ENCODE data around the gene CHD2. TPM values are rescaled to one million over a fixed set of nuclear protein-coding genes. Genes with fewer than 3 reads are reported as not detected.

The CHD2 gene
- total and polyA plus RNA-seq, 4 donors: 38.0 to 144 (median 81.5) TPM

GRCh38 chr15:92989470-92989869 lies 89.3 kb downstream of the CHD2 start:
- DNase-seq: no peak
- H3K4me3 ChIP-seq (ENCODE audit: low read length in 2 of 2): no peak overlapping the region
- H3K27me3 ChIP-seq (ENCODE audit: control insufficient read depth in 1 of 2, insufficient read depth in 2 of 2, low read length in 1 of 2): no peaks in the 10 kb centered on the region
- no peak overlapping the region for H3K27ac ChIP-seq (ENCODE audit: low read depth in 1 of 2, low read length in 2 of 2)
- intact Hi-C loops (cut with DNase I): no loop called here
- 78 to 82% methylated on average over 2 of the region's 2 CpGs for WGBS, 2 donors
- no peak for ATAC-seq (ENCODE audit: low FRiP score)
- peaks cover 0 to 11% of the 10 kb centered on the region in 2 donors for H3K36me3 ChIP-seq (ENCODE audit: control insufficient read depth in 1 of 2, insufficient read depth in 2 of 2, low read length in 1 of 2)
- H3K4me1 ChIP-seq (ENCODE audit: control insufficient read depth in 1 of 2, insufficient read depth in 2 of 2, low read length in 2 of 2): peaks cover 0 to 1% of the 10 kb centered on the region in 2 donors
- no peaks in the 10 kb centered on the region for H3K9me3 ChIP-seq (ENCODE audit: control insufficient read depth, low read length)

DNA sequence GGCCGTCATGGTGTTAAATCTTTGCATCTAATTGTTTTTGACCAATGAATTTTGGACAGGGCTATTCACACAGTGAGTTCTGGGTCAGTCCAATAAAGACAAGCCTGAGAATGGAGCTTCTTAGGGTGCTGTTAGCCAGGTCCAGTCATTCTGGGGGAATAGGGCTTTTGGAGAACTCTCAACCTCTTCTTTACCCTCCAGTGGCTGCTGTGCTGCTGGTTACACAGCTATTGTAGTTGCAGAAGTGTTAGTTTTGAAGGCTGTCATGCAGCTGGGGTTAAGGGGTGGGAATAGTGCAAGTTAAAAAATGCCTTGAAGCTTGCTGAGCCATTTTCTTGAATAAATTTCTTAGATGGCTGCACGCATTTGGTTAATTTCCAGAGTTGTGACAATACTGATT lies 89.9 kb downstream of the CHD2 start:
- Histone ChIP-seq H3K4me1 (ENCODE audit: control insufficient read depth in 1 of 2, insufficient read depth in 2 of 2, low read length in 2 of 2) (peaks cover 0 to 1% of the 10 kb centered on the region in 2 donors), H3K9me3 (ENCODE audit: control insufficient read depth, low read length) (no peaks in the 10 kb centered on the region), H3K4me3 (ENCODE audit: low read length in 2 of 2) (no peak overlapping the region), H3K36me3 (ENCODE audit: control insufficient read depth in 1 of 2, insufficient read depth in 2 of 2, low read length in 1 of 2) (peaks cover 0 to 11% of the 10 kb centered on the region in 2 donors), H3K27me3 (ENCODE audit: control insufficient read depth in 1 of 2, insufficient read depth in 2 of 2, low read length in 1 of 2) (no peaks in the 10 kb centered on the region), H3K27ac (ENCODE audit: low read depth in 1 of 2, low read length in 2 of 2) (no peak overlapping the region)
- DNase-seq: no peak
- intact Hi-C loops (cut with DNase I): no loop called here
- no peak for ATAC-seq (ENCODE audit: low FRiP score)
- 86 to 87% methylated on average over 2 of the region's 2 CpGs for WGBS, 2 donors

- peaks cover 0 to 12% of the 10 kb centered on the region in 2 donors for H3K36me3 ChIP-seq (ENCODE audit: control insufficient read depth in 1 of 2, insufficient read depth in 2 of 2, low read length in 1 of 2)
Observed at GRCh38 chr15:92992720-92993119, 92.6 kb downstream of the CHD2 start.

GRCh38 chr15:92997821-92998220 lies 97.7 kb downstream of the CHD2 start:
- Histone ChIP-seq H3K27ac (ENCODE audit: low read depth in 1 of 2, low read length in 2 of 2) (no peak overlapping the region), H3K36me3 (ENCODE audit: control insufficient read depth in 1 of 2, insufficient read depth in 2 of 2, low read length in 1 of 2) (peaks cover 9 to 10% of the 10 kb centered on the region in 2 donors), H3K27me3 (ENCODE audit: control insufficient read depth in 1 of 2, insufficient read depth in 2 of 2, low read length in 1 of 2) (no peaks in the 10 kb centered on the region), H3K4me3 (ENCODE audit: low read length in 2 of 2) (no peak overlapping the region), H3K9me3 (ENCODE audit: control insufficient read depth, low read length) (no peaks in the 10 kb centered on the region), H3K4me1 (ENCODE audit: control insufficient read depth in 1 of 2, insufficient read depth in 2 of 2, low read length in 2 of 2) (no peaks in the 10 kb centered on the region)
- no peak for DNase-seq
- no peak for ATAC-seq (ENCODE audit: low FRiP score)
- intact Hi-C loops (cut with DNase I): no loop called here
- 94 to 96% methylated on average over 6 of the region's 6 CpGs for WGBS, 2 donors

More at GRCh38 chr15:92992720-92993119, 92.6 kb downstream of the CHD2 start:
- intact Hi-C loops (cut with DNase I): no loop called here
- no peaks in the 10 kb centered on the region for H3K9me3 ChIP-seq (ENCODE audit: control insufficient read depth, low read length)
- peaks cover 0 to 1% of the 10 kb centered on the region in 2 donors for H3K4me1 ChIP-seq (ENCODE audit: control insufficient read depth in 1 of 2, insufficient read depth in 2 of 2, low read length in 2 of 2)
- no peaks in the 10 kb centered on the region for H3K27me3 ChIP-seq (ENCODE audit: control insufficient read depth in 1 of 2, insufficient read depth in 2 of 2, low read length in 1 of 2)
- ATAC-seq (ENCODE audit: low FRiP score): no peak
- no peak overlapping the region for H3K27ac ChIP-seq (ENCODE audit: low read depth in 1 of 2, low read length in 2 of 2)
- no peak overlapping the region for H3K4me3 ChIP-seq (ENCODE audit: low read length in 2 of 2)
- no peak for DNase-seq
- 83 to 92% methylated on average over 9 of the region's 9 CpGs for WGBS, 2 donors

DNA sequence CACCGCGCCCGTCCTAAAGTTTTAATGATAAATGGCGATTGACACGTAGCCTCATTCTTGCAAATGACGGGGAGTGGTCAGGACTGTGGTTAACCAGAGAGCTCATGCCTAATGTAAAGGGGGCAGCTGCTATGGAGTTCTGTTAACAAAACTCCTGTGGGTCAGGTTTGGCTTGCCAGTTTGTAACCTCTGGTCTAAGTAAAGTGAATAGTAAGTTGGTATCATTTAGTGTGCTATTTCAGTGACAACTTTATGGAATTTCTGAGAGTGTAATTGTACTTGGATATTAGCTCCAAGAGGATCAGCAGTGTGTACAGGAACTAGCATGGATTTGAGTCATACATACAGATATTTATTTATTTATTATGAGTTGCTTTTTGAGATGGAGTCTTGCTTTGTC lies 101.0 kb downstream of the CHD2 start:
- Histone ChIP-seq H3K27ac (ENCODE audit: low read depth in 1 of 2, low read length in 2 of 2) (no peak overlapping the region), H3K9me3 (ENCODE audit: control insufficient read depth, low read length) (no peaks in the 10 kb centered on the region), H3K27me3 (ENCODE audit: control insufficient read depth in 1 of 2, insufficient read depth in 2 of 2, low read length in 1 of 2) (no peaks in the 10 kb centered on the region), H3K4me1 (ENCODE audit: control insufficient read depth in 1 of 2, insufficient read depth in 2 of 2, low read length in 2 of 2) (no peaks in the 10 kb centered on the region), H3K36me3 (ENCODE audit: control insufficient read depth in 1 of 2, insufficient read depth in 2 of 2, low read length in 1 of 2) (peaks cover 10% of the 10 kb centered on the region in 2 donors), H3K4me3 (ENCODE audit: low read length in 2 of 2) (no peak overlapping the region)
- ATAC-seq (ENCODE audit: low FRiP score) (no peak), DNase-seq (no peak)
- intact Hi-C loops (cut with DNase I): loop anchor here in 1 of 2 donors (5.0 kb wide), 1 partner anchor 79 kb away; no protein-coding TSS in a partner anchor
- 89 to 95% methylated on average over 6 of the region's 6 CpGs for WGBS, 2 donors

DNA sequence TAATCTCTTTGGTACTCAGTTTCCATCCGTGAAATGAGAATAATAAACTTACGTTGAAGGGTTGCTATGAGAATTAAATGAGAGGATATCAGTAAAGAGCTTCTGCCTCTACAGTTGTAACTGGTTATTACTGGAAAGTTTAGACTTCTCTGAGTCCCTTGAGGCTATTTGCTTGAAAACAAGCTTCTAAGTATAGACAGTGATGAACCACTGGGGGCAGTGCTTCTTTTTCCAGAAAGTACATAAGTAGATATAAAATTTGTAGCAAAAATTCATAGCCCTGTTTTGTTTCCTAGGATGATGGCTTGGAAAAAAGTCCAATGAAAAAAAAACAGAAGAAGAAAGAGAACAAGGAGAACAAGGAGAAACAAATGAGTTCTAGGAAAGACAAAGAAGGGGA lies 101.8 kb downstream of the CHD2 start:
- no peaks in the 10 kb centered on the region for H3K4me1 ChIP-seq (ENCODE audit: control insufficient read depth in 1 of 2, insufficient read depth in 2 of 2, low read length in 2 of 2)
- WGBS, 2 donors: 88 to 93% methylated on average over 2 of the region's 2 CpGs
- ATAC-seq (ENCODE audit: low FRiP score): no peak
- H3K9me3 ChIP-seq (ENCODE audit: control insufficient read depth, low read length): no peaks in the 10 kb centered on the region
- intact Hi-C loops (cut with DNase I): loop anchor here in 1 of 2 donors (5.0 kb wide), 1 partner anchor 80 kb away; no protein-coding TSS in a partner anchor
- no peaks in the 10 kb centered on the region for H3K27me3 ChIP-seq (ENCODE audit: control insufficient read depth in 1 of 2, insufficient read depth in 2 of 2, low read length in 1 of 2)
- H3K4me3 ChIP-seq (ENCODE audit: low read length in 2 of 2): no peak overlapping the region
- DNase-seq: no peak
- no peak overlapping the region for H3K27ac ChIP-seq (ENCODE audit: low read depth in 1 of 2, low read length in 2 of 2)
- peaks cover 10% of the 10 kb centered on the region in 2 donors for H3K36me3 ChIP-seq (ENCODE audit: control insufficient read depth in 1 of 2, insufficient read depth in 2 of 2, low read length in 1 of 2)

GRCh38 chr15:93005133-93005532 lies 105.0 kb downstream of the CHD2 start:
- 70 to 74% methylated on average over 4 of the region's 4 CpGs for WGBS, 2 donors
- H3K4me3 ChIP-seq (ENCODE audit: low read length in 2 of 2): no peak overlapping the region
- H3K4me1 ChIP-seq (ENCODE audit: control insufficient read depth in 1 of 2, insufficient read depth in 2 of 2, low read length in 2 of 2): no peaks in the 10 kb centered on the region
- no peaks in the 10 kb centered on the region for H3K9me3 ChIP-seq (ENCODE audit: control insufficient read depth, low read length)
- no peak for DNase-seq
- intact Hi-C loops (cut with DNase I): no loop called here
- H3K27ac ChIP-seq (ENCODE audit: low read depth in 1 of 2, low read length in 2 of 2): no peak overlapping the region
- no peak for ATAC-seq (ENCODE audit: low FRiP score)
- no peaks in the 10 kb centered on the region for H3K27me3 ChIP-seq (ENCODE audit: control insufficient read depth in 1 of 2, insufficient read depth in 2 of 2, low read length in 1 of 2)
- H3K36me3 ChIP-seq (ENCODE audit: control insufficient read depth in 1 of 2, insufficient read depth in 2 of 2, low read length in 1 of 2): peaks cover 10 to 15% of the 10 kb centered on the region in 2 donors

- peaks cover 4 to 22% of the 10 kb centered on the region in 2 donors for H3K36me3 ChIP-seq (ENCODE audit: control insufficient read depth in 1 of 2, insufficient read depth in 2 of 2, low read length in 1 of 2)
- H3K27me3 ChIP-seq (ENCODE audit: control insufficient read depth in 1 of 2, insufficient read depth in 2 of 2, low read length in 1 of 2): no peaks in the 10 kb centered on the region
- DNase-seq (no peak), ATAC-seq (ENCODE audit: low FRiP score) (no peak)
- H3K27ac ChIP-seq (ENCODE audit: low read depth in 1 of 2, low read length in 2 of 2): no peak overlapping the region
- no peaks in the 10 kb centered on the region for H3K9me3 ChIP-seq (ENCODE audit: control insufficient read depth, low read length)
- 94 to 96% methylated on average over 3 of the region's 3 CpGs for WGBS, 2 donors
- H3K4me1 ChIP-seq (ENCODE audit: control insufficient read depth in 1 of 2, insufficient read depth in 2 of 2, low read length in 2 of 2): no peaks in the 10 kb centered on the region
- intact Hi-C loops (cut with DNase I): no loop called here
- no peak overlapping the region for H3K4me3 ChIP-seq (ENCODE audit: low read length in 2 of 2)
Observed at GRCh38 chr15:93007994-93008393, 107.9 kb downstream of the CHD2 start.

DNA sequence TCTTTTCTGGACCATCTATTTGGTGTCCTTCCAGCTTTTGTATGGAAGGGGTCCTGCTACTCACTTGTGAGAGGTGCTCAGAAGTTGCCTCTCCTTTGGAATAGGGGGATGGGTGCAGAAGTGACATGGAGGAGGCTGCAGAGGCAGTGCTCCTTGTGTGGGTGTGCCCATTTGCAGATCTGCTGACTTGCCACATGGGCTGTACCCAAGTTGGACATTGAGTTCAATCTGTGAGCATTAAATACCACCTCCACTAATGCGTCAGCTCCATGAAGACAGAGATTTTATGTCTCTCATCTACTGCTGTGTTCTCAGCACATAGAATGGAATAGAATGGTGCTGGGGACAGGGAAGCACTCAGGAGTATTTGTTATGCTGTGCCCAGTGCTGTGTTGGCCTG lies 112.7 kb downstream of the CHD2 start:
- Histone ChIP-seq H3K27me3 (ENCODE audit: control insufficient read depth in 1 of 2, insufficient read depth in 2 of 2, low read length in 1 of 2) (no peaks in the 10 kb centered on the region), H3K36me3 (ENCODE audit: control insufficient read depth in 1 of 2, insufficient read depth in 2 of 2, low read length in 1 of 2) (peaks cover 10 to 27% of the 10 kb centered on the region in 2 donors), H3K4me3 (ENCODE audit: low read length in 2 of 2) (no peak overlapping the region), H3K27ac (ENCODE audit: low read depth in 1 of 2, low read length in 2 of 2) (no peak overlapping the region), H3K4me1 (ENCODE audit: control insufficient read depth in 1 of 2, insufficient read depth in 2 of 2, low read length in 2 of 2) (no peaks in the 10 kb centered on the region), H3K9me3 (ENCODE audit: control insufficient read depth, low read length) (no peaks in the 10 kb centered on the region)
- DNase-seq: no peak
- ATAC-seq (ENCODE audit: low FRiP score): no peak
- intact Hi-C loops (cut with DNase I): loop anchor here in 1 of 2 donors (5.0 kb wide), 1 partner anchor 40 kb away; no protein-coding TSS in a partner anchor
- 91 to 100% methylated on average over 1 of the region's 1 CpG for WGBS, 2 donors
